H1 (cell line): Measurements from ENCODE around the gene ZBTB42. TPM values are rescaled to one million over a fixed set of nuclear protein-coding genes. Genes with fewer than 3 reads are reported as not detected.

Experiments
- BACH1 ChIP-seq: IDR thresholded peaks from 2 replicates; pipeline ENCODE4 v1.6.1; 2012; ENCODE audit warnings: low read length, improper control_type of control experiment
- HDAC2 ChIP-seq, 2 experiments: fragments of 300-600 bp in 1 of 2; sonication (generic) in 1 of 2; IDR thresholded peaks; 2 replicates each; pipeline ENCODE4 v1.6.1; 2011 to 2012; ENCODE audit warnings: low read depth in 2 of 2, low read length in 2 of 2, mild to moderate bottlenecking in 2 of 2, moderate library complexity in 2 of 2, borderline replicate concordance in 1 of 2, inconsistent platforms in 1 of 2
- KDM4A ChIP-seq: IDR thresholded peaks from one replicate; pipeline ENCODE4 v1.7.1; 2012; ENCODE audit warnings: low read depth, mild to moderate bottlenecking, moderate library complexity, low read length, inconsistent platforms; ENCODE audit not compliant: severe bottlenecking
- RXRA ChIP-seq: IDR thresholded peaks from 2 replicates; pipeline ENCODE4 v1.6.1; 2011; ENCODE audit warnings: low read depth, mild to moderate bottlenecking, low read length, moderate library complexity; ENCODE audit not compliant: insufficient read depth
- SIN3A ChIP-seq, 2 experiments: IDR thresholded peaks in 1 of 2; conservative IDR thresholded peaks in 1 of 2; 2 replicates each; pipeline ENCODE4 v1.6.1; 2011 to 2012; ENCODE audit warnings: low read length in 2 of 2, improper control_type of control experiment in 1 of 2, low read depth in 1 of 2, mild to moderate bottlenecking in 1 of 2
- SIRT6 ChIP-seq: IDR thresholded peaks from one replicate; pipeline ENCODE4 v1.7.1; 2012; ENCODE audit warnings: low read length, inconsistent platforms
- polyA plus RNA-seq, 7 experiments: library from polyadenylated mRNA; depleted of rRNA in 3 of 7; stranded (reverse) in 5 of 7; unstranded in 2 of 7; fragments of >200 nt in 5 of 7; fragments of 200-250 nt in 2 of 7; gene quantifications; 1 replicate in 5 of 7; 2 replicates in 1 of 7; 4 replicates in 1 of 7; pipeline versions ENCODE4 v1.2.1 to v1.2.3, GENCODE V29; 2011 to 2013; ENCODE audit warnings: missing spikeins in 2 of 7, mixed read lengths in 2 of 7
- total RNA-seq: library from RNA; stranded (reverse); fragmentation: NEBNext Ultra II Directional; extraction: Animal tissue kit (Norgen Biotek cat#: 25700); gene quantifications from 2 replicates; pipeline ENCODE4 v1.2.1, GENCODE V29; 2021
- TF ChIP-seq, protein P1 (sequence below), 3 experiments: IDR thresholded peaks; 1 replicate in 2 of 3; 2 replicates in 1 of 3; pipeline versions ENCODE4 v1.5.1 to v1.6.1; 2011; ENCODE audit warnings: low read length in 3 of 3, mild to moderate bottlenecking in 3 of 3, inconsistent platforms in 2 of 3, low read depth in 1 of 3, moderate library complexity in 1 of 3; ENCODE audit not compliant: insufficient read depth in 1 of 3; ENCODE audit errors: control extremely low read depth in 1 of 3

The ZBTB42 gene
- total and polyA plus RNA-seq, 2 of the 8 experiments (the other 6 are each of a cell fraction or from before 2014, with no cell fraction given), result 2.8 to 3.1 TPM

DNA sequence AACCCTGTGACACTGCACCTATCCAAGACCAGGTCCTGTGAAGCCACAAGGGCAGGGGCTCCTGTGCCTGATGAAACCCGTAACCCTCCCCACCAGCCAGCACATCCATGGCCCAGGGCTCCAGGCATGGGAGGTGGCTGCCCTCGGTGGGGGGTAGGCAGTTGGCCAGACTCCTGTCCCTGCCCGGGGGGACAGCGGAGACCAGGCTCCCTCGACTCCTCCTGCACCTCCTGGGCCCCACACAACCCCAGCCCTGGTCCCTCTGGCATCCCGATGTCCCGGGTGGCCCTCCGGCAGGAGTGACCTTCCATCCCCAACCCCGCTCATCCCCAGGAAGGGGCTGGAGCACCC lies 16.7 kb upstream of the ZBTB42 start (continued):
- TF ChIP-seq, protein P1, sequence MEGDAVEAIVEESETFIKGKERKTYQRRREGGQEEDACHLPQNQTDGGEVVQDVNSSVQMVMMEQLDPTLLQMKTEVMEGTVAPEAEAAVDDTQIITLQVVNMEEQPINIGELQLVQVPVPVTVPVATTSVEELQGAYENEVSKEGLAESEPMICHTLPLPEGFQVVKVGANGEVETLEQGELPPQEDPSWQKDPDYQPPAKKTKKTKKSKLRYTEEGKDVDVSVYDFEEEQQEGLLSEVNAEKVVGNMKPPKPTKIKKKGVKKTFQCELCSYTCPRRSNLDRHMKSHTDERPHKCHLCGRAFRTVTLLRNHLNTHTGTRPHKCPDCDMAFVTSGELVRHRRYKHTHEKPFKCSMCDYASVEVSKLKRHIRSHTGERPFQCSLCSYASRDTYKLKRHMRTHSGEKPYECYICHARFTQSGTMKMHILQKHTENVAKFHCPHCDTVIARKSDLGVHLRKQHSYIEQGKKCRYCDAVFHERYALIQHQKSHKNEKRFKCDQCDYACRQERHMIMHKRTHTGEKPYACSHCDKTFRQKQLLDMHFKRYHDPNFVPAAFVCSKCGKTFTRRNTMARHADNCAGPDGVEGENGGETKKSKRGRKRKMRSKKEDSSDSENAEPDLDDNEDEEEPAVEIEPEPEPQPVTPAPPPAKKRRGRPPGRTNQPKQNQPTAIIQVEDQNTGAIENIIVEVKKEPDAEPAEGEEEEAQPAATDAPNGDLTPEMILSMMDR (IDR thresholded peaks at IDR 0.05; ENCODE audit: control extremely low read depth in 1 of 3, insufficient read depth in 1 of 3, low read depth in 1 of 3, low read length in 3 of 3), result no peak
- TF ChIP-seq SIN3A (conservative IDR thresholded peaks at IDR 0.05 in 1 of 2, IDR thresholded peaks at IDR 0.05 in 1 of 2; ENCODE audit: low read depth in 1 of 2, low read length in 2 of 2), result no peak
- TF ChIP-seq RXRA, result no peak
- TF ChIP-seq HDAC2 (IDR thresholded peaks at IDR 0.05; ENCODE audit: borderline replicate concordance in 1 of 2, low read depth in 2 of 2, low read length in 2 of 2), result no peak
- no peak for TF ChIP-seq SIRT6
- no peak for TF ChIP-seq KDM4A
- TF ChIP-seq BACH1, result no peak
